GM12864 (cell line): ENCODE results near the gene MYADM.

Experiments used
- DNase-seq: peaks from one replicate; pipeline ENCODE4 v3.0.0-alpha.2; 2011; ENCODE audit warnings: low read depth
- H3K4me3 ChIP-seq: 2 replicates; pipeline ENCODE4 v1.5.1; 2011; ENCODE audit warnings: mild to moderate bottlenecking, low read depth, low read length, control low read depth
- CTCF ChIP-seq: IDR thresholded peaks from 2 replicates; pipeline ENCODE4 v1.5.1; 2011; ENCODE audit warnings: low read depth, mild to moderate bottlenecking, moderate library complexity, low read length, control low read depth, inconsistent platforms; ENCODE audit errors: missing control alignments

Gene MYADM

GRCh38 chr19:53870485-53870844 is 2.8 kb downstream of the MYADM start:
- TF ChIP-seq CTCF, result no peak
- DNase-seq, result no peak

GRCh38 chr19:53871454-53871853 is 3.8 kb downstream of the MYADM start:
- no peak for TF ChIP-seq CTCF
- H3K4me3 ChIP-seq, result no peak overlapping the region
- DNase-seq, result no peak

More at GRCh38 chr19:53870485-53870844, 2.8 kb downstream of the MYADM start:
- H3K4me3 ChIP-seq, result peak overlapping the region; percentile 38

GRCh38 chr19:53872762-53873161 is 5.1 kb downstream of the MYADM start:
- TF ChIP-seq CTCF, result no peak
- no peak overlapping the region for H3K4me3 ChIP-seq
- no peak for DNase-seq

GRCh38 chr19:53873773-53874605 is 6.3 kb downstream of the MYADM start:
- no peak overlapping the region for H3K4me3 ChIP-seq
- no peak for DNase-seq
- TF ChIP-seq CTCF, result no peak

- no peak for DNase-seq
- H3K4me3 ChIP-seq, result no peak overlapping the region
- TF ChIP-seq CTCF, result no peak
These were observed 6.9 kb downstream of the MYADM start for GRCh38 chr19:53874606-53874990.

GRCh38 chr19:53875602-53876325 is 8.1 kb downstream of the MYADM start:
- TF ChIP-seq CTCF, result no peak
- no peak overlapping the region for H3K4me3 ChIP-seq
- no peak for DNase-seq
